IPS DF 19.7 (cell line): Measurements from ENCODE around the gene C1orf74.

ENCODE experiments used
- DNase-seq: peaks from one replicate; pipeline ENCODE4 v3.0.0-alpha.2; 2013; ENCODE audit warnings: low read depth, low spot score

The C1orf74 gene

GRCh38 chr1:209747580-209748262 lies 36.6 kb downstream of the C1orf74 start:
- DNase-seq: peak; percentile 91

GRCh38 chr1:209746451-209747165 lies 37.8 kb downstream of the C1orf74 start:
- no peak for DNase-seq

- no peak for DNase-seq
These were observed 41.2 kb downstream of the C1orf74 start for GRCh38 chr1:209743145-209743482.

- DNase-seq: no peak
These were observed 41.8 kb downstream of the C1orf74 start for GRCh38 chr1:209742409-209743144.

- no peak for DNase-seq
These were observed 42.5 kb downstream of the C1orf74 start for GRCh38 chr1:209741889-209742288.

GRCh38 chr1:209741193-209741592 lies 43.2 kb downstream of the C1orf74 start:
- DNase-seq: no peak

GRCh38 chr1:209738270-209738669 lies 46.1 kb downstream of the C1orf74 start:
- no peak for DNase-seq

GRCh38 chr1:209737118-209737505 lies 47.2 kb downstream of the C1orf74 start:
- DNase-seq: no peak

- no peak for DNase-seq
These were observed 47.8 kb downstream of the C1orf74 start for GRCh38 chr1:209736490-209737117.

- DNase-seq: no peak
These were observed 50.8 kb downstream of the C1orf74 start for GRCh38 chr1:209733409-209734192.

- no peak for DNase-seq
These were observed 51.6 kb downstream of the C1orf74 start for GRCh38 chr1:209732725-209733124.

GRCh38 chr1:209729436-209729835 lies 54.9 kb downstream of the C1orf74 start:
- no peak for DNase-seq
